ENCODE results near the gene SGF29.
A peak's percentile ranks its signal among the peaks of the same experiment; 100 is the strongest.
"Not testable (repeated sequence)": the region's sequence is repeated elsewhere in the genome, so short reads cannot be mapped to it uniquely, and the experiment has no call there.

SGF29 gene

DNA sequence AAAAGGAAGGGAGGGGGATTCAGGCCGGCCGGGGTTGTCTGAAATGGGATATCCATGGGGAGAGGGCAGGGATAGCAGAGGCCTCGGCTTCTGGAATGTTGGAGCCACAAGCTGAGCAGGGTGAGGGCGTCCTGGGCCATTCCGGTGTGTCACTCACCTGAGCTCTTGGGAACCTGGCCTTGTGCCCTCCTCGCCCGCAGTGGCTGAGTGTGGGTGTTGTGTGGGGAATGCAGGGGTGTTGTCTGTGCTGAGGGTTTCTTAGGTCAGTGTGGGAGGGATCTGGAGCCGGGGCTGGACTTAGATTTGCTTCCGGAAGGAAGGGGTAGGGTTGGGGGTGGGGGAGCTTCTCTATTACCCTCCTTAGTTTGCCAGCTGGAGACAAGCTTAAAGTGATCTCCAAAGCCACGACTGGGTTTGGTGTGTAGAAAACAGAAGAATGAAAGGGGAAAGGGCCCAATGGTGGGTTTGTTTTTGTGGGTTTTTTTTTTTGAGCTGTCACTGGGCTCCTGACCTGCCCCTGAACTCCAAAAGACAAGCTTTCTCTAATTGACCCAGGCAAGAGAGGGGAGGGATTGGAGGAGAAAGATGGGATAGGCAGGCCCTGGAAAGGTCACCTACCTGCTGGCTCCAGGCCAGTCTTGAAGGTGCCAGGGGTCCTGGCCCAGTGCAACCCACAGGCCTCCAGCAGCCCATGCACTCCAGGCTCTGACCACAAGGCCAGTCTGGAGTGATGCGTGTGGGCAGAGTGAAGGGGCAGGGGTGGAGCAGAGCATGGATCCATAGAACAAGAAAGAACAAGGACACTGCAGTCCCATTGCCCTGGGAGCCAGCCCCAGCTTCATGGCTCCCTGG is 43.3 kb downstream of the SGF29 start, which contains the start of gene SULT1A2:
SULT1A2 (minus strand) TSS at position 211 of the 852 bp plus-strand sequence. CDS start 1,120 bp downstream, outside the sequence.
- no peak for DNase-seq

- no peak for DNase-seq
Measured at GRCh38 chr16:28597692-28598261, 44.1 kb downstream of the SGF29 start.

DNA sequence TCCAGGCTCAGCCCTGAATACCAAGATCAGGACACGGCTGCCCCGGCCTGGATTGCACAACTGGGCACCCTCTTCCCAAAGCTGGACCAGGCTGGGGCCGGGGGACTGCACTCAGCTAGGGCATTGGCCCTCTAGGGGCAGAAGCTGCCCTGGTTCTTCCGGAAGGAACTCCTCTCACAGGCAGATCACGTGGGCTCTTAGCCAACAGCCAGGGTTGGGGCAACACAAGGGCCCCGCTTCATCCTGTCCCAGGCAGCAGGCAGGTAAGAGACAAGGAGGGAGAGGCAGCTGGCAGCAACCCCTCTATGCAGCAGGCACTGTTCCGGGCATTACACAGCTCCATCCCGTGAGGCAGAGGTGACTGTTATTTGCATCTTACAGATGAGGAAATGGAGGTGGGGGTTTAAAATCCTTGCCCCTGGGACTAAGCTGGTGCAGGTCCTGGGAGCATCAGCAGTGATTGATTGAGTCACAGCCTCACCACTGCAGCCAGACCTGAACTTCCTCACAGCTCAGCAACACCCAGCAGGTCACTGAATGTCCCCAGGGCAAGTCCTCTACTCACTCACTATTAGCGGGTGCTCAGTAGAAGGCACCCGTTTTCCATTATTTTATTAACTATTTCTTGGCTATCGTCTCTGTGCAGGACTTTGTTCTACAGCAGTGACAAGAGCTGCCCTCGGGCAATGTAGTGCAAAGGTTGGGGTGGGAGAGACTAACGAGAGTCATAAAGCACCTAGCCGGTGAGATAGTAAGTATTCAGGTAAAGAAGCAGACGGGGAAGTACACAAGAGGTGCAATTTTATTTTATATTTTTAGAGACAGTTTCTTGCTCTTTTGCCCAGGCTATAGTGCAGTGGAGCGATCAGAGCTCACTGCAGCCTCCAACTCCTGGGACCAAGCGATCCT is 45.9 kb downstream of the SGF29 start:
- DNase-seq, result not testable (repeated sequence)

GRCh38 chr16:28600965-28601364 is 47.2 kb downstream of the SGF29 start:
- not testable (repeated sequence) for DNase-seq

DNA sequence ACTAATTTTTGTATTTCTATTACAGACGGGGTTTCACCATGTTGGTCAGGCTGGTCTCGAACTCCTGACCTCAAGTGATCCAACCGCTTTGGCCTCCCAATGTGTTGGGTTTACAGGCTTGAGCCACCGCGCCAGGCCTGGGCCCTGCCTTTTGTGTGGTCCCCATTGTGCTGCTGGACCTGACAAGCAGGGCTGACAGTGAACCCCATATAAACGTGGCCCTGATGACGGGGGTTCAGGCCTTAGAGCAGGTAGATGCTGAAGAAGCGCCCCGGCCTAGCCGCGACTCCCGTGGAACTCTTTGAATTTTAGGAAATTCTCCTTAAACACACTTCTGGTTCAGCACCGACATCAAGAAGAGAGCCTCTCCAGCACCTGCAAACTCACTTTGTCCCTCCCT is 47.9 kb downstream of the SGF29 start:
- not testable (repeated sequence) for DNase-seq

DNA sequence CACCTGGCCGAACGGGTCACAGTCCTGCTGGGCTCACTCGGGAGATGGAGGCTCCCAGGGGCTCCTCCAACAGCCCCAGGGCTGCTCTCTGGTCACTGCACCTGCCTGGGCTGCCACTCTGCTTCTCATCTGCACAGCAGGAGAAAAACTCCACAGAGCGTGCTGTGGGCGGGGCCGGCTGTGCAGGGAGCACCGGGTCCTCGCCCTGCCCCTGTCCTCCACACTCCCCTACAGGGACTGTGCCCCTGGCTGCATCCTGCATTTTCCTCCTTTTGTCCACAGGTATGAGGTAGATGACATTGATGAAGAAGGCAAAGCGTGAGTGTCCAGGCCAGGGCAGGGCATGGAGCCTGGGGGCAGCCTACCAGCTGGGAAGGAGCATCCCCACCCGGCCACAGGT is 48.3 kb downstream of the SGF29 start:
- DNase-seq, result not testable (repeated sequence)

- DNase-seq, result no peak
Measured at GRCh38 chr16:28602529-28602928, 48.8 kb downstream of the SGF29 start.

GRCh38 chr16:28603381-28604185 is 49.9 kb downstream of the SGF29 start:
- no peak for DNase-seq

- DNase-seq, result no peak
Measured at GRCh38 chr16:28604186-28604565, 50.5 kb downstream of the SGF29 start.

DNA sequence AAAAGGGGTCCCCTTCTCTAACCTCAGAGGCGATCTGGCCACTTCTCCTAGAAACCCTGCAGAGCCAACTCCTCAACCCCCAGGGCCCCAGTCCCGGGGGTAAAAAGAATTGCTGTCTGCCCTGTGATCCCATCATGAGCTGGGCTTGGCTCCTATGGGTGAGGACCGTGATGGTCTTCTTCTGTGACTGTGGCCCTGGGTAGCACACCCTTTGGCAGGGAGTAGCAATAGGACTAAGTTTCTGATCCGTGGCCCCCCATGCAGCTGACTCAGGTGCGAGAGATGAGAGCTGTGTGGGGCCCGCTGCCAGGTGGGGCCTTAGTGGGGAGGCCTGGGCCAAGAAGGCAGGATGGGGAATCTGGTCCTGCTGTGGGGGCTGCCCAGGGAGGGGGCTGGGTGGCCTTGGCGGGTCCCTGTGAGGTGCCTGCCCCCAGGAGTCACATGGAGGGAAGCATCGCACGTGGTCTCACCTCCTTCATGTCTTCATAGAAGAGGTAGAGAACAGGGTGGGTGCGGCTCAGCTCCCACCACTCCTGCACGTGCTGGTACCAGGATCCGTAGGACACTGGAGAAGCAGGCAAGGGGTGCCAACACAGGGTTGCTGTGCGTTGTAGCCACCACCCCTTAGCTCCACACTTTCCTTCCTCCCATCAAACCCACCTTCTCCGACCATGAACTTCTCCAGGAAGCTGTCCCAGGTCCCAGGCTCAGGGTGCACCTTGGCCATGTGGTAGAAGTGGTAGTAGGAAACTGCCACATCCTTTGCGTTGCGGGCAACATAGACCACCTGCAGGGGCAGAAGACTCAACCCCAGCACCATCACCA is 52.8 kb downstream of the SGF29 start:
- DNase-seq, result no peak

- no peak for DNase-seq
Measured at GRCh38 chr16:28607116-28607623, 53.5 kb downstream of the SGF29 start.

DNA sequence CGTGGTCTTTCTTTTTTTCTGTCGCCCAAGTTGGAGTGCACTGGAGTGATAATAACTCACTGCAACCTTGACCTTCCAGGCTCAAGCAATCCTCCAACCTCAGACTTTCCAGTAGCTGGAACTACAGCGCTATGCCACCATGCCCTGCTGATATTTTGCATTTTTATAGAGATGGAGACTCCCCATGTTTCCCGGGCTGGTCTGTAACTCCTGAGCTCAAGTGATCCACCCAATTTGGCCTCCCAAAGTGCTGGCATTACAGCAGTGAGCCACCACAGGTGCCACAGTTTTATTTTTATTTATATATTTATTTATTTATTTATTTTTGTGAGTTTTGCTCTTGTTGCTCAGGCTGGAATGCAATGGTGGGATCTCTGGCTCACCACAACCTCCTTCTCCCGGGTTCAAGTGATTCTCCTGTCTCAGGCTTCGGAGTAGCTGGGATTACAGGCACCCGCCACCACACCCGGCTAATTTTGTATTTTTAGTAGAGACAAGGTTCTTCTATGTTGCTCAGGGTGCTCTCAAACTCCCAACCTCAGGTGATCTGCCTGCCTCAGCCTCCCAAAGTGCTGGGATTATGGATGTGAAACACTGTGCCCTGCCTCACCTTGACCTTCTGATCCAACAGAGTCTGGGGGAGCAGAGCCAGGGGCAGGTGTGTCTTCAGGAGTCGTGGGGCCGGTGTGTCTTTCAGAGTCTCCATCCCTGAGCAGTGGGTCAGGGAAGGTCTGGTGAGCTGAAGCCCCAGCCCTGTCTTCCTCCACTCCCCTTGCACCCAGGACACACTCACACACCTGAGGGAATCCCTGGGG is 54.2 kb downstream of the SGF29 start:
- DNase-seq, result not testable (repeated sequence)

- DNase-seq, result not testable (repeated sequence)
Measured at GRCh38 chr16:28608496-28608808, 54.7 kb downstream of the SGF29 start.

- peak in 1 of 2 donors; percentile 49 for DNase-seq
Measured at GRCh38 chr16:28608867-28609596, 55.3 kb downstream of the SGF29 start.

GRCh38 chr16:28609631-28610594 is 56.2 kb downstream of the SGF29 start, which contains the start of gene SULT1A1:
Gene SULT1A1, minus strand, starts transcription at chr16:28610044. Its CDS starts 1,189 bp downstream, at chr16:28608855.
- peak; percentile 24 to 75 for DNase-seq

- no peak for DNase-seq
Measured at GRCh38 chr16:28610595-28611191, 57.0 kb downstream of the SGF29 start.

DNA sequence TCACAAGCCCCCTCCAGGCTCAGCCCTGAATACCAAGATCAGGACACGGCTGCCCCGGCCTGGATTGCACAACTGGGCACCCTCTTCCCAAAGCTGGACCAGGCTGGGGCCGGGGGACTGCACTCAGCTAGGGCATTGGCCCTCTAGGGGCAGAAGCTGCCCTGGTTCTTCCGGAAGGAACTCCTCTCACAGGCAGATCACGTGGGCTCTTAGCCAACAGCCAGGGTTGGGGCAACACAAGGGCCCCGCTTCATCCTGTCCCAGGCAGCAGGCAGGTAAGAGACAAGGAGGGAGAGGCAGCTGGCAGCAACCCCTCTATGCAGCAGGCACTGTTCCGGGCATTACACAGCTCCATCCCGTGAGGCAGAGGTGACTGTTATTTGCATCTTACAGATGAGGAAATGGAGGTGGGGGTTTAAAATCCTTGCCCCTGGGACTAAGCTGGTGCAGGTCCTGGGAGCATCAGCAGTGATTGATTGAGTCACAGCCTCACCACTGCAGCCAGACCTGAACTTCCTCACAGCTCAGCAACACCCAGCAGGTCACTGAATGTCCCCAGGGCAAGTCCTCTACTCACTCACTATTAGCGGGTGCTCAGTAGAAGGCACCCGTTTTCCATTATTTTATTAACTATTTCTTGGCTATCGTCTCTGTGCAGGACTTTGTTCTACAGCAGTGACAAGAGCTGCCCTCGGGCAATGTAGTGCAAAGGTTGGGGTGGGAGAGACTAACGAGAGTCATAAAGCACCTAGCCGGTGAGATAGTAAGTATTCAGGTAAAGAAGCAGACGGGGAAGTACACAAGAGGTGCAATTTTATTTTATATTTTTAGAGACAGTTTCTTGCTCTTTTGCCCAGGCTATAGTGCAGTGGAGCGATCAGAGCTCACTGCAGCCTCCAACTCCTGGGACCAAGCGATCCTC is 58.9 kb downstream of the SGF29 start:
- not testable (repeated sequence) for DNase-seq

All from inflammatory macrophage treated with lipopolysaccharide for 1 hour (primary cell).